GM12872 (cell line): Measurements from ENCODE around the gene GRIN1.

Experiments
- CTCF ChIP-seq: IDR thresholded peaks from 3 replicates; pipeline ENCODE4 v1.5.1; 2011; ENCODE audit warnings: low read depth, mild to moderate bottlenecking, low read length, moderate library complexity; ENCODE audit not compliant: insufficient read depth

Gene GRIN1

GRCh38 chr9:137134191-137134590 is 4.8 kb upstream of the GRIN1 start:
- no peak for TF ChIP-seq CTCF

- TF ChIP-seq CTCF, result no peak
These were observed 2.6 kb upstream of the GRIN1 start for GRCh38 chr9:137136261-137136880.

DNA sequence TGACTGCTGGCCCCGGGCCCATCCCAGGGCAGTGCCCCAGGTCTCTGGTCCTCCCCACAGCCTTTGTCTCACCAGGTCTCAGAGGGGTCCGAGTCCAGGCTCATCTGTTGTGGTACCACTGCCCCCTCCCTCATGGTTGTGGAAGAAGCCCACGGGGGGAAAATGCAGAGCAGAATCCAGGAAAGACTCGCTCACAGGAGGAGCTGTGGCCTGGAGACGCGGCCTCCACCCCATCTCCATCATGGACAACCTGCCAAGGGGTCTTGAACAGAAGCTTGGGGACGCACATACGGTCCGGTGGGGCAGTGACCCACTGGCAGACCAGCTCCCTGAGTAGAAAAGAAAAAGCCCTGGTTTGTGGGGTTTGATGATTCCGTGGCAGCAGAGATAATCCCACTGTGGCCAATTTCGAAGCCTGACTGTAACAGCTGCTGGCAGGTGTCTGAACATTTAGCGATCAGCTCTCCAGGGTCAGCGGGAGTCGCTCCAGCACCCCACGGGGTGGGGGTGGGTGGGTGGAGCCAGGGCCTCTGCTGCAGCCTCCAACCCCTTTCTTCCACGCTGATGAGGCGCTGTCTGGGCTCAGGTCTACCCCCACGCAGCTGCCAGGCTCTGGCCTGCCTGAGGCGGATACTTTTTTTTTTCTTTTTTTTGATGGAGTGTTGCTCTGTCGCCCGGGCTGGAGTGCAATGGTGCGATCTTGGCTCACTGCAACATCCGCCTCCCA is 1.9 kb upstream of the GRIN1 start:
- TF ChIP-seq CTCF, result no peak

DNA sequence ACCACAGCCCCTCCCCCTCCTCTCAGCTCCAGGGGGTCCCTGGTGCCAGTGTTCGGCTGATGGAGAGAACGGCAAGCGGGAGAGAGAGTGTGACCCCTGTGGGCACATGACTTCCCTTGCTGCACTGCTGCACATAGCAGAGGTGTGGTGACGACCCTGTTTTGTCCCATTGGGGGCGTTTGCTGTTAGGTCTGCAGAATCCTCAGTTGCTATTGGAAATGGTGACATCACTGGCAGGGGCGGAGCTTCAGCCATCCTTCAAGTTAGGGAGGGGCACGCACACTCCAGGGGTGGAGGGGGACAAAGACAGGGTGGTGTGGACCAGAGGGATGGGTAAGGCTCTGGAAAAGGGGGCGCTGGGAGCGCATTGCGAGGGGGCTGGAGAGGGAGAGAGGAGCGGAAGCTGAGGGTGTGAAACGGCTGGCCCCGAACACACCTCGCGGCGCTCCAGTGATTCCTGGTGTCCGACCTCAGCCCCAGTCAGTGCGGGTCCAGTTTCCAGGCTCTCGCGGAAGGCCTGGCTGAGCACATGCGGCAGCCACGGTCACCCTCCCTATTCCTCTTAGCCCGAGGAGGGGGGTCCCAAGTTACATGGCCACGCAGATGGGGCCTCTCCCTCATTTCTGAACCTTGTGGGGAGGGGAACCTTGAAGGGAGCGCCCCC is 764 bp upstream of the GRIN1 start:
- no peak for TF ChIP-seq CTCF

GRCh38 chr9:137139468-137140150 is 655 bp downstream of the GRIN1 start:
- TF ChIP-seq CTCF, result no peak

- no peak for TF ChIP-seq CTCF
These were observed 1.4 kb downstream of the GRIN1 start for GRCh38 chr9:137140151-137141012.
